HFFc6 (cell line): ENCODE measurements around the gene PYM1. TPM values are rescaled to one million over a fixed set of nuclear protein-coding genes. Genes with fewer than 3 reads are reported as not detected.

Experiments used
- DNase-seq: peaks from one replicate; pipeline ENCODE4 v3.0.0-alpha.2; 2018
- H3K27ac Mint-ChIP-seq: 2 replicates; pipeline ENCODE4 v1.8.0; 2020; ENCODE audit warnings: mild to moderate bottlenecking, mixed read lengths
- H3K27me3 Mint-ChIP-seq: 2 replicates; pipeline ENCODE4 v1.8.0; 2021; ENCODE audit warnings: mild to moderate bottlenecking, moderate library complexity, mixed read lengths; ENCODE audit not compliant: insufficient read depth
- H3K36me3 Mint-ChIP-seq: 2 replicates; pipeline ENCODE4 v1.8.0; 2021; ENCODE audit warnings: low read depth, mixed read lengths
- H3K4me1 Mint-ChIP-seq: 2 replicates; pipeline ENCODE4 v1.8.0; 2020; ENCODE audit warnings: low read depth, mixed read lengths
- H3K4me3 Mint-ChIP-seq: 2 replicates; pipeline ENCODE4 v1.8.0; 2020; ENCODE audit warnings: mild to moderate bottlenecking, moderate library complexity, mixed read lengths
- H3K9me3 Mint-ChIP-seq: 2 replicates; pipeline ENCODE4 v1.8.0; 2020; ENCODE audit warnings: mild to moderate bottlenecking, mixed read lengths
- CTCF ChIP-seq: fragments of 200-600 bp; sonication (generic); IDR thresholded peaks from 2 replicates; pipeline ENCODE4 v1.5.0; 2021; ENCODE audit warnings: antibody characterized with exemption, mild to moderate bottlenecking
- total RNA-seq, 6 experiments: library from RNA; stranded (reverse); fragmentation: NEBNext Ultra II Directional; extraction: Animal tissue kit (Norgen Biotek cat#: 25700); gene quantifications; 2 replicates in 1 of 6; 3 replicates in 5 of 6; pipeline ENCODE4 v1.2.3, GENCODE V29; 2021

Gene PYM1
- total RNA-seq, 6 experiments from 2014 or later: 25.0 to 32.3 (median 28.3) TPM

GRCh38 chr12:55937981-55938380 is 10.3 kb upstream of the PYM1 start:
- peaks cover 24% of the 10 kb centered on the region for H3K36me3 Mint-ChIP-seq
- peaks cover 81% of the 10 kb centered on the region for H3K4me1 Mint-ChIP-seq
- DNase-seq: peak; percentile 44
- no peaks in the 10 kb centered on the region for H3K9me3 Mint-ChIP-seq
- no peak overlapping the region for H3K4me3 Mint-ChIP-seq
- no peak for TF ChIP-seq CTCF
- H3K27ac Mint-ChIP-seq: peak overlapping the region; percentile 74
- H3K27me3 Mint-ChIP-seq: no peaks in the 10 kb centered on the region; the same call in 1 of the 2 replicates

- DNase-seq: no peak
- Mint-ChIP-seq H3K9me3 (no peaks in the 10 kb centered on the region), H3K27ac (peak overlapping the region; percentile 74), H3K36me3 (peaks cover 11% of the 10 kb centered on the region; the same call in 1 of the 2 replicates), H3K27me3 (no peaks in the 10 kb centered on the region; the same call in 1 of the 2 replicates), H3K4me1 (peaks cover 93% of the 10 kb centered on the region), H3K4me3 (peak overlapping the region; percentile 69; the same call in 1 of the 2 replicates)
- TF ChIP-seq CTCF: no peak
Measured at GRCh38 chr12:55935738-55936151, 8.1 kb upstream of the PYM1 start.

GRCh38 chr12:55934773-55935172 is 7.1 kb upstream of the PYM1 start:
- no peak for DNase-seq
- no peaks in the 10 kb centered on the region; the same call in 1 of the 2 replicates for H3K27me3 Mint-ChIP-seq
- no peaks in the 10 kb centered on the region for H3K9me3 Mint-ChIP-seq
- peak overlapping the region; percentile 46 for H3K27ac Mint-ChIP-seq
- no peak for TF ChIP-seq CTCF
- H3K4me1 Mint-ChIP-seq: peaks cover 93% of the 10 kb centered on the region
- peak overlapping the region; percentile 27 for H3K4me3 Mint-ChIP-seq
- H3K36me3 Mint-ChIP-seq: peaks cover 6% of the 10 kb centered on the region; the same call in 1 of the 2 replicates

GRCh38 chr12:55933799-55934742 is 6.4 kb upstream of the PYM1 start:
- Mint-ChIP-seq H3K4me1 (peaks cover 91% of the 10 kb centered on the region), H3K4me3 (peak overlapping the region; percentile 91), H3K27me3 (no peaks in the 10 kb centered on the region; the same call in 1 of the 2 replicates), H3K36me3 (peaks cover 6% of the 10 kb centered on the region; the same call in 1 of the 2 replicates), H3K27ac (peak overlapping the region; percentile 92), H3K9me3 (no peaks in the 10 kb centered on the region)
- no peak for DNase-seq
- no peak for TF ChIP-seq CTCF

GRCh38 chr12:55933169-55933798 is 5.6 kb upstream of the PYM1 start:
- TF ChIP-seq CTCF: no peak
- peak overlapping the region; percentile 91 for H3K4me3 Mint-ChIP-seq
- peak overlapping the region; percentile 92 for H3K27ac Mint-ChIP-seq
- H3K27me3 Mint-ChIP-seq: no peaks in the 10 kb centered on the region; the same call in 1 of the 2 replicates
- DNase-seq: no peak
- H3K9me3 Mint-ChIP-seq: no peaks in the 10 kb centered on the region
- H3K36me3 Mint-ChIP-seq: peaks cover 6% of the 10 kb centered on the region; the same call in 1 of the 2 replicates
- peaks cover 83% of the 10 kb centered on the region for H3K4me1 Mint-ChIP-seq
